Measurements from ENCODE around the gene HSD17B12. TPM values are rescaled to one million over a fixed set of nuclear protein-coding genes. Genes with fewer than 3 reads are reported as not detected.

The HSD17B12 gene
- total and polyA plus RNA-seq, 2 experiments from 2014 or later: 128 to 168 TPM

GRCh38 chr11:43892851-43893250, 212.3 kb downstream of the HSD17B12 start:
- no peaks in the 10 kb centered on the region for H3K36me3 ChIP-seq (ENCODE audit: insufficient read depth)
- DNase-seq (ENCODE audit: low spot score): no peak
- Mint-ChIP-seq H3K27me3 (ENCODE audit: insufficient read depth, low read depth, poor library complexity) (no peaks in the 10 kb centered on the region), H3K4me3 (no peak overlapping the region), H3K36me3 (ENCODE audit: low read depth) (peaks cover 41% of the 10 kb centered on the region), H3K9me3 (no peaks in the 10 kb centered on the region), H3K27ac (no peak overlapping the region), H3K4me1 (no peaks in the 10 kb centered on the region)
- no peaks in the 10 kb centered on the region for H3K79me2 ChIP-seq (replicated peaks; ENCODE audit: insufficient read depth)
- no peaks in the 10 kb centered on the region for H4K20me1 ChIP-seq (replicated peaks; ENCODE audit: insufficient read depth)
- H3K27ac ChIP-seq (ENCODE audit: low read depth): no peak overlapping the region
- no peaks in the 10 kb centered on the region for H3F3A ChIP-seq (replicated peaks; ENCODE audit: low read depth)
- H3K4me1 ChIP-seq (ENCODE audit: insufficient read depth): no peaks in the 10 kb centered on the region
- no peak for ATAC-seq
- H3K9me2 ChIP-seq (ENCODE audit: insufficient read depth): no peaks in the 10 kb centered on the region
- H3K27me3 ChIP-seq (ENCODE audit: insufficient read depth): no peaks in the 10 kb centered on the region
- H3K4me3 ChIP-seq: no peak overlapping the region
- no peak overlapping the region for H3K4me2 ChIP-seq
- no peak for TF ChIP-seq CREB1 (CRISPR knock-in tag; IDR thresholded peaks at IDR 0.05; ENCODE audit: low read depth)
- no peak for TF ChIP-seq POLR2AphosphoS5 (IDR thresholded peaks at IDR 0.05; ENCODE audit: low read depth)
- TF ChIP-seq JUNB (IDR thresholded peaks at IDR 0.05; ENCODE audit: unreplicated experiment): no peak
- no peak for TF ChIP-seq ZNF462 (CRISPR knock-in tag; IDR thresholded peaks at IDR 0.05)
- TF ChIP-seq NANOG (IDR thresholded peaks at IDR 0.05; ENCODE audit: borderline replicate concordance): no peak
- TF ChIP-seq CTCF (conservative IDR thresholded peaks at IDR 0.05; ENCODE audit: low read depth in 2 of 2): no peak
- no peak for TF ChIP-seq EZH2phosphoT487 (IDR thresholded peaks at IDR 0.05; ENCODE audit: unreplicated experiment)
- TF ChIP-seq STAT1 (IDR thresholded peaks at IDR 0.05; ENCODE audit: unreplicated experiment): no peak
- no peak for TF ChIP-seq REST (IDR thresholded peaks at IDR 0.05; ENCODE audit: unreplicated experiment)
- no peak for TF ChIP-seq ZNF114 (CRISPR knock-in tag; IDR thresholded peaks at IDR 0.05)
- no peak for TF ChIP-seq EZH2 (IDR thresholded peaks at IDR 0.05; ENCODE audit: low read depth, unreplicated experiment)
- no peak for TF ChIP-seq ZNF331 (CRISPR knock-in tag; IDR thresholded peaks at IDR 0.05; ENCODE audit: low read depth)
- no peak overlapping the region for H2AFZ ChIP-seq

Measured in GM23338 (cell line).